CD4-positive, alpha-beta memory T cell (primary cell): ENCODE results near the gene RYR3. TPM values are rescaled to one million over a fixed set of nuclear protein-coding genes. Genes with fewer than 3 reads are reported as not detected.

Experiments
- CTCF ChIA-PET: fragments of 350-600 bp; sonication (Branson Sonifier 250); formaldehyde crosslinking; loops from one replicate; lab custom pipeline; 2021; ENCODE audit warnings: inconsistent platforms; ENCODE audit not compliant: partially characterized antibody; lab: Charles Lee
- POLR2A ChIA-PET: fragments of 350-600 bp; sonication (Branson Sonifier 250); formaldehyde crosslinking; loops from one replicate; lab custom pipeline; 2021; ENCODE audit not compliant: partially characterized antibody; lab: Charles Lee
- DNase-seq, 5 donors: peaks; one replicate each; pipeline versions ENCODE4 v3.0.0 to v3.0.0-alpha.2; 2020 to 2022; ENCODE audit warnings: mixed read lengths in 1 of 5
- H3K27ac ChIP-seq: one replicate; pipeline ENCODE4 v1.7.0; 2013; ENCODE audit warnings: low read depth, low read length
- H3K27me3 ChIP-seq: 2 replicates; pipeline ENCODE4 v1.7.0; 2013; ENCODE audit warnings: mild to moderate bottlenecking, low read length, moderate library complexity; ENCODE audit not compliant: insufficient read depth
- H3K36me3 ChIP-seq: 2 replicates; pipeline ENCODE4 v1.7.0; 2013; ENCODE audit warnings: mild to moderate bottlenecking, low read length, moderate library complexity; ENCODE audit not compliant: insufficient read depth
- H3K4me1 ChIP-seq: 2 replicates; pipeline ENCODE4 v1.7.0; 2013; ENCODE audit warnings: mild to moderate bottlenecking, low read length, moderate library complexity; ENCODE audit not compliant: insufficient read depth
- H3K4me3 ChIP-seq, 2 donors: one replicate each; pipeline ENCODE4 v1.7.0; 2013; ENCODE audit warnings: low read length in 2 of 2, mild to moderate bottlenecking in 1 of 2
- H3K9me3 ChIP-seq, 2 donors: one replicate each; pipeline ENCODE4 v1.7.0; 2013; ENCODE audit warnings: low read length in 2 of 2, control low read depth in 1 of 2; ENCODE audit not compliant: control insufficient read depth in 1 of 2
- H3K27ac Mint-ChIP-seq, 7 donors: one replicate each; pipeline ENCODE4 v1.8.0; 2020 to 2021; ENCODE audit warnings: mixed read lengths in 7 of 7, mild to moderate bottlenecking in 6 of 7, inconsistent platforms in 3 of 7, moderate library complexity in 3 of 7
- H3K27me3 Mint-ChIP-seq, 2 donors: one replicate each; pipeline ENCODE4 v1.8.0; 2020 to 2021; ENCODE audit warnings: mixed read lengths in 2 of 2
- H3K36me3 Mint-ChIP-seq, 2 donors: one replicate each; pipeline ENCODE4 v1.8.0; 2020 to 2021; ENCODE audit warnings: mixed read lengths in 2 of 2, inconsistent platforms in 1 of 2, mild to moderate bottlenecking in 1 of 2
- H3K4me1 Mint-ChIP-seq, 4 donors: one replicate each; pipeline ENCODE4 v1.8.0; 2020 to 2021; ENCODE audit warnings: mixed read lengths in 4 of 4, mild to moderate bottlenecking in 1 of 4
- H3K4me3 Mint-ChIP-seq, 8 donors: one replicate each; pipeline ENCODE4 v1.8.0; 2020 to 2021; ENCODE audit warnings: mixed read lengths in 8 of 8, mild to moderate bottlenecking in 7 of 8, moderate library complexity in 6 of 8, inconsistent platforms in 3 of 8
- H3K9me3 Mint-ChIP-seq, 8 donors: one replicate each; pipeline ENCODE4 v1.8.0; 2020 to 2021; ENCODE audit warnings: mixed read lengths in 8 of 8, mild to moderate bottlenecking in 5 of 8, inconsistent platforms in 3 of 8, moderate library complexity in 1 of 8
- intact Hi-C: fragments of 100-400 bp; cut with micrococcal nuclease; formaldehyde crosslinking; loops from one replicate; pipeline ENCODE4 v1.15.1; 2023
- polyA plus RNA-seq, 2 donors: library from polyadenylated mRNA; unstranded; fragments of 300-500 nt; fragmentation: Illumina TruSeq; gene quantifications; one replicate each; pipeline ENCODE4 v1.2.3, GENCODE V29; 2021
- total RNA-seq, 2 experiments: library from RNA; stranded (reverse); gene quantifications; one replicate each; pipeline ENCODE4 v1.2.3, GENCODE V29; 2021

The RYR3 gene
- total and polyA plus RNA-seq, 4 experiments from 2014 or later, result 0.11 TPM; not detected in 3

- Histone ChIP-seq H3K27me3 (no peaks in the 10 kb centered on the region), H3K4me1 (no peaks in the 10 kb centered on the region), H3K27ac (no peak overlapping the region), H3K4me3 (no peak overlapping the region), H3K9me3 (no peaks in the 10 kb centered on the region), H3K36me3 (no peaks in the 10 kb centered on the region)
- H3K36me3 Mint-ChIP-seq, result no peaks in the 10 kb centered on the region
- peaks cover 0 to 11% (median 0%) of the 10 kb centered on the region in 8 donors for H3K9me3 Mint-ChIP-seq
- peaks cover 2 to 5% of the 10 kb centered on the region in 2 donors for H3K27me3 Mint-ChIP-seq
- POLR2A ChIA-PET, result no interaction called here
- DNase-seq, result no peak
- intact Hi-C loops, result no loop called here
- H3K4me1 Mint-ChIP-seq, result no peaks in the 10 kb centered on the region
- H3K27ac Mint-ChIP-seq, result no peak overlapping the region
- CTCF ChIA-PET, result no interaction called here
- H3K4me3 Mint-ChIP-seq, result no peak overlapping the region
Measured at GRCh38 chr15:33424025-33424424, 113.3 kb downstream of the RYR3 start.

GRCh38 chr15:33425142-33425541 is 114.4 kb downstream of the RYR3 start:
- Histone ChIP-seq H3K4me1 (no peaks in the 10 kb centered on the region), H3K36me3 (no peaks in the 10 kb centered on the region), H3K9me3 (no peaks in the 10 kb centered on the region), H3K27ac (no peak overlapping the region), H3K4me3 (no peak overlapping the region), H3K27me3 (no peaks in the 10 kb centered on the region)
- H3K4me1 Mint-ChIP-seq, result no peaks in the 10 kb centered on the region
- H3K4me3 Mint-ChIP-seq, result no peak overlapping the region
- H3K9me3 Mint-ChIP-seq, result peaks cover 0 to 11% (median 0%) of the 10 kb centered on the region in 8 donors
- ChIA-PET POLR2A (no interaction called here), CTCF (no interaction called here)
- no peak overlapping the region for H3K27ac Mint-ChIP-seq
- DNase-seq, result no peak
- H3K36me3 Mint-ChIP-seq, result no peaks in the 10 kb centered on the region
- intact Hi-C loops, result no loop called here
- peaks cover 2 to 5% of the 10 kb centered on the region in 2 donors for H3K27me3 Mint-ChIP-seq

- Mint-ChIP-seq H3K4me1 (no peaks in the 10 kb centered on the region), H3K27me3 (no peaks in the 10 kb centered on the region), H3K4me3 (no peak overlapping the region), H3K9me3 (peaks cover 0 to 11% (median 2%) of the 10 kb centered on the region in 8 donors), H3K36me3 (no peaks in the 10 kb centered on the region), H3K27ac (no peak overlapping the region)
- Histone ChIP-seq H3K4me3 (no peak overlapping the region), H3K27me3 (no peaks in the 10 kb centered on the region), H3K27ac (no peak overlapping the region), H3K36me3 (no peaks in the 10 kb centered on the region), H3K4me1 (no peaks in the 10 kb centered on the region), H3K9me3 (no peaks in the 10 kb centered on the region)
- POLR2A ChIA-PET, result no interaction called here
- DNase-seq, result no peak
- CTCF ChIA-PET, result no interaction called here
- intact Hi-C loops, result no loop called here
Measured at GRCh38 chr15:33430577-33430976, 119.8 kb downstream of the RYR3 start.

- Histone ChIP-seq H3K27ac (no peak overlapping the region), H3K4me1 (no peaks in the 10 kb centered on the region), H3K36me3 (no peaks in the 10 kb centered on the region), H3K4me3 (no peak overlapping the region), H3K27me3 (no peaks in the 10 kb centered on the region), H3K9me3 (no peaks in the 10 kb centered on the region)
- Mint-ChIP-seq H3K4me1 (no peaks in the 10 kb centered on the region), H3K9me3 (peaks cover 0 to 6% (median 3%) of the 10 kb centered on the region in 8 donors), H3K4me3 (no peak overlapping the region), H3K27ac (no peak overlapping the region), H3K36me3 (no peaks in the 10 kb centered on the region), H3K27me3 (no peaks in the 10 kb centered on the region)
- ChIA-PET POLR2A (no interaction called here), CTCF (no interaction called here)
- no peak for DNase-seq
- intact Hi-C loops, result no loop called here
Measured at GRCh38 chr15:33433821-33434220, 123.1 kb downstream of the RYR3 start.

- CTCF ChIA-PET, result no interaction called here
- Histone ChIP-seq H3K4me3 (no peak overlapping the region), H3K27ac (no peak overlapping the region), H3K9me3 (no peaks in the 10 kb centered on the region), H3K36me3 (no peaks in the 10 kb centered on the region), H3K4me1 (no peaks in the 10 kb centered on the region), H3K27me3 (no peaks in the 10 kb centered on the region)
- POLR2A ChIA-PET, result no interaction called here
- Mint-ChIP-seq H3K4me3 (no peak overlapping the region), H3K4me1 (no peaks in the 10 kb centered on the region), H3K36me3 (no peaks in the 10 kb centered on the region), H3K9me3 (peaks cover 0 to 6% (median 3%) of the 10 kb centered on the region in 8 donors), H3K27me3 (peaks cover 2 to 4% of the 10 kb centered on the region in 2 donors), H3K27ac (no peak overlapping the region)
- intact Hi-C loops, result no loop called here
- DNase-seq, result no peak
Measured at GRCh38 chr15:33438396-33438795, 127.6 kb downstream of the RYR3 start.

GRCh38 chr15:33440900-33441299 is 130.1 kb downstream of the RYR3 start:
- no peak overlapping the region for H3K4me3 Mint-ChIP-seq
- Histone ChIP-seq H3K27ac (no peak overlapping the region), H3K4me1 (no peaks in the 10 kb centered on the region), H3K36me3 (no peaks in the 10 kb centered on the region), H3K9me3 (no peaks in the 10 kb centered on the region), H3K27me3 (no peaks in the 10 kb centered on the region), H3K4me3 (no peak overlapping the region)
- intact Hi-C loops, result no loop called here
- peaks cover 2 to 4% of the 10 kb centered on the region in 2 donors for H3K27me3 Mint-ChIP-seq
- DNase-seq, result no peak
- POLR2A ChIA-PET, result no interaction called here
- H3K4me1 Mint-ChIP-seq, result no peaks in the 10 kb centered on the region
- H3K27ac Mint-ChIP-seq, result no peak overlapping the region
- H3K9me3 Mint-ChIP-seq, result peaks cover 0 to 5% (median 2%) of the 10 kb centered on the region in 8 donors
- H3K36me3 Mint-ChIP-seq, result no peaks in the 10 kb centered on the region
- CTCF ChIA-PET, result no interaction called here

- no peaks in the 10 kb centered on the region for H3K36me3 Mint-ChIP-seq
- Histone ChIP-seq H3K9me3 (no peaks in the 10 kb centered on the region), H3K27ac (no peak overlapping the region), H3K4me1 (no peaks in the 10 kb centered on the region), H3K36me3 (no peaks in the 10 kb centered on the region), H3K27me3 (no peaks in the 10 kb centered on the region), H3K4me3 (no peak overlapping the region)
- peaks cover 2 to 4% of the 10 kb centered on the region in 2 donors for H3K27me3 Mint-ChIP-seq
- ChIA-PET CTCF (no interaction called here), POLR2A (no interaction called here)
- no peak overlapping the region for H3K4me3 Mint-ChIP-seq
- H3K27ac Mint-ChIP-seq, result no peak overlapping the region
- no peak for DNase-seq
- H3K9me3 Mint-ChIP-seq, result peaks cover 0 to 5% (median 0%) of the 10 kb centered on the region in 8 donors
- no peaks in the 10 kb centered on the region for H3K4me1 Mint-ChIP-seq
- intact Hi-C loops, result no loop called here
Measured at GRCh38 chr15:33442449-33442848, 131.7 kb downstream of the RYR3 start.

- no peaks in the 10 kb centered on the region for H3K4me1 Mint-ChIP-seq
- CTCF ChIA-PET, result no interaction called here
Measured at GRCh38 chr15:33443708-33444107, 132.9 kb downstream of the RYR3 start.

More at GRCh38 chr15:33443708-33444107, 132.9 kb downstream of the RYR3 start:
- no peak for DNase-seq
- Mint-ChIP-seq H3K27ac (no peak overlapping the region), H3K9me3 (peaks cover 0 to 3% (median 0%) of the 10 kb centered on the region in 8 donors), H3K36me3 (no peaks in the 10 kb centered on the region), H3K4me3 (no peak overlapping the region), H3K27me3 (peaks cover 2 to 4% of the 10 kb centered on the region in 2 donors)
- Histone ChIP-seq H3K9me3 (no peaks in the 10 kb centered on the region), H3K27me3 (no peaks in the 10 kb centered on the region), H3K4me1 (no peaks in the 10 kb centered on the region), H3K27ac (no peak overlapping the region), H3K36me3 (no peaks in the 10 kb centered on the region), H3K4me3 (no peak overlapping the region)
- POLR2A ChIA-PET, result no interaction called here
- intact Hi-C loops, result no loop called here
